Fibroblast of villous mesenchyme (primary cell): ENCODE results near the gene CNIH2. TPM values are rescaled to one million over a fixed set of nuclear protein-coding genes. Genes with fewer than 3 reads are reported as not detected.

Experiments
- DNase-seq: peaks from one replicate; pipeline ENCODE4 v3.0.0-alpha.2; 2010; ENCODE audit warnings: low read depth
- H3K4me3 ChIP-seq: 2 replicates; pipeline ENCODE4 v1.5.1; 2011; ENCODE audit warnings: low read depth, mild to moderate bottlenecking, low read length
- CTCF ChIP-seq: IDR thresholded peaks from 2 replicates; pipeline ENCODE4 v1.5.1; 2012; ENCODE audit warnings: low read depth, mild to moderate bottlenecking, low read length; ENCODE audit not compliant: insufficient read depth
- total RNA-seq: library from RNA; depleted of rRNA; stranded (reverse); fragments of >200 nt; gene quantifications from 2 replicates; pipeline ENCODE4 v1.2.3, GENCODE V29; 2012

The CNIH2 gene
- total RNA-seq, 1 donor, result 0.43 TPM

- DNase-seq, result no peak
- TF ChIP-seq CTCF, result no peak
- peak overlapping the region; percentile 99 for H3K4me3 ChIP-seq
These were observed 11.0 kb upstream of the CNIH2 start for GRCh38 chr11:66267039-66267378.

GRCh38 chr11:66267379-66268243 is 10.4 kb upstream of the CNIH2 start:
- peak overlapping the region; percentile 99 for H3K4me3 ChIP-seq
- peak; percentile 5 for TF ChIP-seq CTCF
- DNase-seq, result peak; percentile 88

GRCh38 chr11:66268244-66268951 is 9.6 kb upstream of the CNIH2 start, which contains the start of gene RAB1B:
RAB1B (plus strand) TSS chr11:66268639; CDS start chr11:66268680, 41 bp downstream.
- peak; percentile 99 for DNase-seq
- no peak for TF ChIP-seq CTCF
- H3K4me3 ChIP-seq, result peak within 1 kb of the TSS; percentile 99

- TF ChIP-seq CTCF, result peak; percentile 43
- peak overlapping the region; percentile 99 for H3K4me3 ChIP-seq
- peak; percentile 40 for DNase-seq
These were observed 8.7 kb upstream of the CNIH2 start for GRCh38 chr11:66268952-66269905.

GRCh38 chr11:66271816-66272215 is 6.2 kb upstream of the CNIH2 start:
- no peak overlapping the region for H3K4me3 ChIP-seq
- no peak for TF ChIP-seq CTCF
- DNase-seq, result no peak

GRCh38 chr11:66272596-66272995 is 5.4 kb upstream of the CNIH2 start:
- TF ChIP-seq CTCF, result no peak
- no peak overlapping the region for H3K4me3 ChIP-seq

More at GRCh38 chr11:66272596-66272995, 5.4 kb upstream of the CNIH2 start:
- no peak for DNase-seq
